ENCODE measurements around the gene FRMPD4.
A peak's percentile ranks its signal among the peaks of the same experiment; 100 is the strongest.
"Not testable (repeated sequence)": the region's sequence is repeated elsewhere in the genome, so short reads cannot be mapped to it uniquely, and the experiment has no call there.

FRMPD4 gene

GRCh38 chrX:12446342-12447075 is 308.2 kb downstream of the FRMPD4 start:
- no peak for DNase-seq

GRCh38 chrX:12447448-12448064 is 309.3 kb downstream of the FRMPD4 start:
- DNase-seq, result no peak

DNA sequence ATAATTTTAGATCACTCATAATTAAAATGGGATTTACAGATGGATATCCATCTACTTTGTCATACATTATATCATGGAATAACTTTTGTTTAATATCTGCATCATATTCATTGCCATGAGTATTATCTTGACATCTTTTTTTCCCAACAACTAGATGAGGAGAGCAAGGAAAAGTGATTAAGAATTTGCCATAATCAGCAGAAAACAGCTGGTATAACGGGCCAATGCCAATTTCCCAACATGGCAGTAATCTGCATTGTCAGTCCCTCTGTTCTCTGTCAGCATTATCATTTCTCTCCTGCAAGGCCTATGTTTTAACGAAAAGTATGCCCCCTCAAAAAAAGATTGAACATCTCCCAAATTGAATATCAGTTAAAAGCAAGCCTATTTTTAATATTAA is 314.0 kb downstream of the FRMPD4 start:
- DNase-seq, result no peak

- no peak for DNase-seq
Observed at GRCh38 chrX:12460929-12461328, 322.7 kb downstream of the FRMPD4 start.

DNA sequence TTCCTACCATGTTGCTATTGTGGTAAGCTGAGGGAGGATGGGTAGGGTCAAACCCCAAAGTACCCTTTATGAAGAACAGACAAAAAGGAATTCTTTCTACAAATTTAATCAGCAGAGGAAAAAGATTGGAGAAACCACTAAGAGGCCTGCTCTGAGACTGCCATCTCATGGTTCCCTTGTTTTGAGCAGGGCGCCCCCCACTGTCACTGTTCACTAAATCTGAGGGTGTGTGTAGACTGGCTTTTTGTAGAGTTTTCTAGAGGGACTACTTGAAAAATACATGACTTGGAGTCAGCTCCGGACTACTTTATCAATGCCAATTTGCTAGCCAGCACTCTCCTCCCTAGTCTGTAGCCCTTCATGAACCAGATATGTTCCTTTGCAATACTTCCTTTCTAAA is 324.8 kb downstream of the FRMPD4 start:
- DNase-seq, result no peak

- no peak for DNase-seq
Observed at GRCh38 chrX:12463873-12464272, 325.6 kb downstream of the FRMPD4 start.

- no peak for DNase-seq
Observed at GRCh38 chrX:12467321-12467720, 329.0 kb downstream of the FRMPD4 start.

GRCh38 chrX:12469296-12469695 is 331.0 kb downstream of the FRMPD4 start:
- DNase-seq, result no peak

DNA sequence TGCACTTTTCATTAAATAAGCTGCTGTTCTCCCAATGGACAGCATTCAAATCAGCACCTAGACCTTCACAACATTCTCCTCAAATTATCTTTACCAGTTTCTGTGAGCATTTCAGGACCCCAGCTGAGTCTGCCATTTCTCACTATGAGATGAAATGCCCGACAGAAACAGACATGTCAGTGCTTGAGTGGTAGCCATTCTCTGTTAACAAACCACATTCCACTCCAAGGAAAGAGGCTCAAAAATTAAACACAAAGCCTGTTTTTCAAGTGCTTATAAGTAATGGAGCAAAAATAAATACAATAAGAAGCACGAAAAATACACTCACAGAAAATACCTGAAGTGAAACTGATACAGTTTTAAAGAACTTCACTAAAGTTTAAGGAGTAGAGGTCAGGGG is 332.8 kb downstream of the FRMPD4 start:
- no peak for DNase-seq

DNA sequence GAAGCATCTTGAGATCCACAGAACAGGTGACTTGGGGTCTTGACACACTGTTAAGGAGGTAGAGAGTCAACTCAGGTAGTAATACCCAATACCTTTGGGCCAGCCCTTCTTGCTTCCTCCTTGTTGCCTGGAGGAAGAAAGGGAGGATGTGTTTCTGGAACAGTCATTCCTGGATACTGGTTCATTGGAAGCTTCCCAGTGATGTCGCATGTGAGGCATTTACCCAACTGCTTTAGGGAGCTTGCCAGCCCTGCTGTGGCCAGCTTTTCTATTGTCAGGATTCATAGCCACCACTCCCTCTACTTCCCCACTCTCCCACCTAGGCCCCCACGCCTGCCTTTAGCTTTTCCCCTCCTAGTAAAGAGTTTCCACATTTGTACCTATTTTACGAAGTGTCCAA is 342.7 kb downstream of the FRMPD4 start:
- DNase-seq, result no peak

DNA sequence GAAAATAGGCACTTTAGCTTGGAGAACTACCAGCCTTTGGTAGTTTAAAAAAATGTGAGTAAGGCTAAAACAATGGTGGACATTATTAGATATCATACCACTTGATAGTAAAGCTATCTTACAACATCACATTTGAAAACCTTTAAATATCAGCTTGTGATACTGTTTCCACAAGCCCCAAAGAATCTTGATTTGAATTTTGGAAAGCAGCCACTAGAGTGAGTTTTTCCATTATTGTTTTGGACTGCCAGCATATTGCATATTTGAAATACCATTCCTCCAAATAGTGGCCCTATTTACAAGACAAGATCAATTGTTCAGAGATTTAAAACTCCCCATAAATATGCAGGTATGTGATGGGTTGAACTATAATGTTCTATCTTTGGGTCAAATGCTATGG is 349.9 kb downstream of the FRMPD4 start:
- no peak for DNase-seq

DNA sequence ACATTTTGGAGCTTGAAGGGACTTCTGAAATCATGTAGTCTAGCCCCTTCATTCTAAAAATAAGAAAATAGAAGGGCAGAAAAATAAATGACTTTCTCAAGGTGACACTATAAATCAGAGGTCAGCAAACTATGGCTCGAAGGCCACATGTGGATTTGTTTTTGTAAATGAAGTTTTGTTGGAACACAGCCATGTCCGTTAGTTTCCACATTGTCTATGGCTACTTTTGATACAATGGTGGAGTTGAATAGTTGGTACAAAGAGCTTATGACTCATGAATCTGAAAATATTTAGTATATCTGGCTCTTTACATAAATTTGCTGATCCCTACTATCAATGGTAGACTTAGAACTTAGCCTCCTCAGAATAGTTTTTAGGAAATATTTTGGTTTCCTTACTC is 350.5 kb downstream of the FRMPD4 start:
- DNase-seq, result no peak

DNA sequence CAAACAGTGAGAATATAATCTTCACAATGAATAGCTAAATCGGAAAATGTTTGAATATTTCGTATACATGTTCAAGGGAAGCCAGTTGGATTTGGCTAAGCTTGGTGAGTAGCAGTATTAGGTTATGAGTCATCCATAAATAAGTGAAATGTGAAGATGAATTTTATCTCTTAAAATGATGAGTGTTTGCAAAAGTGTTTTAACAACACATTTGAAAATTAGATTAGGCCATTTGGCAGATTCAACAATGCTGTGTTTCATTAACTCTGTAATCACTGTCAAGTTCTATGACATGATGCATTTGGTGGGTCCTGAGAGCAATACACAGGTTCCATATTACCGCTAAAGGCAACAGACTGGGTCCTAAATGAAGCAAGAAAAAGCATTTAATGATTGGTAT is 351.1 kb downstream of the FRMPD4 start:
- no peak for DNase-seq

- DNase-seq, result no peak
Observed at GRCh38 chrX:12494400-12495138, 356.3 kb downstream of the FRMPD4 start.

DNA sequence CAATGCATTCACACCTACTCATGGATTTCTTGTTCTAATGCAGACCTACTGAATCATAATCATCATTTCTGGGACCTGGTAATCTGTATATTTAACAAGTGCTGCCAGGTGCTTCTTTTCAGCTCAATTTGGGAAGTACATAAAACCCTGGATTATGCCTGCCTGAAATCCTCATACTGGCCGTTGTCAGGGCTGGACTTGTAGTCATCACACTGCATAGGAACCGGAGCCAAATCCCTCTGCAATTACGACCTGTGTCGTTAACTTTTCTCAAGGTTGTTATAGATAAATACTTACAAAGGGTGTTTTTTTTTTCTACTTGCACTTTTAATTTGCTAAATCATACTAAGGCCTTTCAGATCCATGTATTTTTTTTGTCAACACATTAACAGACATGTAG is 358.1 kb downstream of the FRMPD4 start:
- no peak for DNase-seq

DNA sequence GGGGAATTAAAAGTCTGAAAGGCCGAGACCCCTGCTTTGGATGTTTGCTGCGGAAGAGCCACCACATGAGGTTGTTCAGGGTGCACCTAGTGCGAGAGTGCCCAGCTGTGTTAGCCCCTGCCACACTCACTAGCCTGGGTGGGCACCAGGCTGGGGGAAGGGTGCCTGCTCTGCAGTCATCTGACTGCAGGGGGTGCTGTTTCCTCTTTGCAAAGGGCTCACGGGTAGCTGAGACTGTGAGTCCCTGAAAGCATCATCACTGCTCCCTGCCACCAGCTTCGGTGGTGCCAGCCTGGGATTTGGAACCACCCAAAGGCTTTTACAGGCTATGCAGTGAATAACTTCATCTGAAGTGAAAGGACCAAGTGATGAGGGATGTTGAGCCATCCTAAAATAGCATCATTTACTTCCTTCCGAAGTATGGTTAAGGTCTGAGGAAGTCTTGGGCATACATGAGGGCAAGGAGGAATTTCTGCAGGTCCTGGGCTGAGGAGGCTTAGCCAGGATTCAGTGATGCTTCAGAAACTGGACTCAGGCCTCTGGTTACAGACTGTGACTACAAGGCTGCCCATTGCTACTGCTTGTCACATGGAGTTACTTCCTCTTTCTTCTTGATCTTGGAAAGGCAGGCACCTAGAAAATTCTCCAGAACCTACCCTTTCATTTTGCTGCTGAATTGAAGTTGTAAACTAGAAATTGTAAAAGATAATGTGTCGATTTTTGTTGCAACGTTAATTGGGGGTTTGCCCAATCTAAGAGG is 359.7 kb downstream of the FRMPD4 start:
- DNase-seq, result peak in 1 of 2 experiments; percentile 4

DNA sequence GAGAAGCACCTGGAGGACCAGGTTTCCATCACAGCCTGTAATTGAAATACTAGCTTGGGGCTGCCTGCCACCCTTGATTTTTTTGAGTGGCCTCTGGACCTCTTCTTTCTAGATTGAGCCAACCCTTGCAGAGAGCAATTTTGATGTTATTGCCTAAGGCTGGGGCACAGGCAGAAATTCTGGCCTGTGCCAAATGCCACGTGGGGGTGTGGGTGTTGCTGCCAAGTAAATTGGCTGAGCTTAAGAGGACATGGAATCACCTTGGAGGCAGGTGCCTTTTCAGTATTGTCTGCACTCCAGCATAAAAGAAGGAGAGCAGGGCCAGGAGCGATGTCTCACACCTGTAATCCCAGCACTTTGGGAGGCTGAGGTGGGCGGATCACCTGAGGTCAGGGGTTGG is 366.9 kb downstream of the FRMPD4 start:
- no peak for DNase-seq

- DNase-seq, result not testable (repeated sequence)
Observed at GRCh38 chrX:12515384-12515783, 377.1 kb downstream of the FRMPD4 start.

DNA sequence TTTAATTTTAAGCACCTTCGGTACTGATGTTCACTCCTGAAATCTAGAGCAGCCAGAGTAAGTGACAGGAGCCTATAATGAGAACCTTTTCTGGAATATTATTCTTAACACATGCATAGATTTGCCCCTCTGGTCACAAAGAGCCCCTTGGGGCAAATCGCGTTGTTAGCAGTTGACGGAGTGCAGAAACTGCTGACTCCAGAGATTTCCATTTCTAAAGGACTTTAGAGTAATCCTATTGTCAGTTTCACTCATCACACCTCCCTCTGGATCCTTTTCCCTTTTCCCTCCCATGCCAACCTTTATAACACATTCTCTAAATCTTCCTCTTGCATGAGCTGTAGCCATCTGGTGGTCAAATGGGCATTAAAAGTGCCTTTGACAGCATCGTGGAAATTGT is 388.0 kb downstream of the FRMPD4 start:
- DNase-seq, result peak; percentile 30 to 75

GRCh38 chrX:12538096-12538495 is 399.8 kb downstream of the FRMPD4 start:
- not testable (repeated sequence) for DNase-seq

DNA sequence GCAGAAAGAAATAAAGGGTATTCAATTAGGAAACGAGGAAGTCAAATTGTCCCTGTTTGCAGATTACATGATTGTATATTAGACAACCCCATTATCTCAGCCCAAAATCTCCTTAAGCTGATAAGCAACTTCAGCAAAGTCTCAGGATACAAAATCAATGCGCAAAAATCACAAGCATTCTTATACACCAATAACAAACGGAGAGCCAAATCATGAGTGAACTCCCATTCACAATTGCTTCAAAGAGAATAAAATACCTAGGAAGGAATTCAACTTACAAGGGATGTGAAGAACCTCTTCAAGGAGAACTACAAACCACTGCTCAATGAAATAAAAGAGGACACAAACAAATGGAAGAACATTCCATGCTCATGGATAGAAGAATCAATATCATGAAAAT is 404.0 kb downstream of the FRMPD4 start:
- not testable (repeated sequence) for DNase-seq

DNA sequence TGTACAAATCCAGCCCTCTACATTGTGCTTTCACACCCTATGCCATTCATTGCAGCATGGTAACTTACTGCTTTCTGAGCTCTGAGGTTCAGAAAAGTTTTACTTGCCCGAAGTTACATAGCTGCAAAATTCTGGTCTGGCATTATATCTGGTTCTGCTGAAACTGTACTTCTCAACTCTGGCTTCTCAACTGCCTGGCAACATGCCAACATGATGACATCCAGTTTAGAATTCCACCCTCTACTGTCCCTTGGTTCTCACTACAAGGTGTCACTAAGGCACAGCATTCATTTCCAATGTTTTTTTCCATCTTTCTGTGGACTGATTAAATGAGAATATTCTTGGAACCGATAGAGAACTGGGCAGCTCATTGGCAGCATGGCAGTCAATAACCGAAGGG is 410.1 kb downstream of the FRMPD4 start:
- DNase-seq, result peak in 1 of 2 experiments; percentile 1

- no peak for DNase-seq
Observed at GRCh38 chrX:12548746-12549145, 410.5 kb downstream of the FRMPD4 start.

All from NCI-H524 (cell line).